Heart right ventricle (tissue), 16 donors: ENCODE measurements around the gene EVI2A. TPM values are rescaled to one million over a fixed set of nuclear protein-coding genes. Genes with fewer than 3 reads are reported as not detected.

Experiments
- ATAC-seq, 8 donors: fragments of 200-7000 bp; cut with Tn5 transposase; one replicate each; pipeline ENCODE4 v1.9.1; 2020; ENCODE audit warnings: mild to moderate bottlenecking in 8 of 8, moderate library complexity in 8 of 8, moderate number of reproducible peaks in 1 of 8
- DNase-seq, 2 donors: peaks; one replicate each; pipeline ENCODE4 v3.0.0-alpha.2; 2020
- H3K27ac ChIP-seq, 10 donors: fragments of 200-600 bp; sonication (generic) in 2 of 10; one replicate each; pipeline versions ENCODE4 v1.5.0 to v1.8.0; 2020 to 2022; ENCODE audit warnings: mild to moderate bottlenecking in 3 of 10
- H3K27me3 ChIP-seq, 7 donors: fragments of 200-600 bp; one replicate each; pipeline ENCODE4 v1.8.0; 2021 to 2022; ENCODE audit warnings: mild to moderate bottlenecking in 2 of 7
- H3K36me3 ChIP-seq, 9 donors: fragments of 200-600 bp; sonication (generic) in 1 of 9; one replicate each; pipeline versions ENCODE4 v1.5.0 to v1.8.0; 2020 to 2022; ENCODE audit warnings: mild to moderate bottlenecking in 2 of 9
- H3K4me1 ChIP-seq, 9 donors: fragments of 200-600 bp; sonication (generic) in 1 of 9; one replicate each; pipeline versions ENCODE4 v1.5.0 to v1.8.0; 2020 to 2022; ENCODE audit warnings: mild to moderate bottlenecking in 4 of 9
- H3K4me3 ChIP-seq, 10 donors: fragments of 200-600 bp; sonication (generic) in 2 of 10; one replicate each; pipeline versions ENCODE4 v1.5.0 to v1.8.0; 2020 to 2022; ENCODE audit warnings: mild to moderate bottlenecking in 7 of 10, moderate library complexity in 2 of 10
- H3K9me3 ChIP-seq, 11 donors: fragments of 200-600 bp in 10 of 11; sonication (generic) in 2 of 11; one replicate each; pipeline versions ENCODE4 v1.5.0 to v1.8.0; 2013 to 2022; ENCODE audit warnings: mild to moderate bottlenecking in 2 of 11, control low read depth in 1 of 11, moderate library complexity in 1 of 11
- CTCF ChIP-seq, 9 donors: fragments of 200-600 bp; sonication (generic) in 2 of 9; IDR thresholded peaks; one replicate each; pipeline versions ENCODE4 v1.5.0 to v1.8.0; 2021 to 2022; ENCODE audit warnings: antibody characterized with exemption in 9 of 9, mild to moderate bottlenecking in 5 of 9, moderate library complexity in 1 of 9
- WGBS, 2 donors: extraction: QIAGEN DNeasy Blood & Tissue Kit; methylation state at CpG; one replicate each; pipeline ENCODE4 v1.1.7; 2013; ENCODE audit warnings: inconsistent platforms in 1 of 2; 5-methylcytosine and 5-hydroxymethylcytosine counted together
- intact Hi-C, 10 donors: fragments of 100-400 bp; cut with DNase I; formaldehyde crosslinking; loops; one replicate each; pipeline versions ENCODE4 v1.11.1 to v1.14.2; 2022
- polyA plus RNA-seq, 2 donors: library from polyadenylated mRNA; stranded (reverse); fragments of 200-250 nt; gene quantifications; one replicate each; pipeline ENCODE4 v1.2.3, GENCODE V29; 2013
- total RNA-seq, 10 donors: library from RNA; stranded (reverse); fragmentation: NEBNext Ultra II Directional in 3 of 10; extraction: Animal tissue kit (Norgen Biotek cat#: 25700) in 3 of 10; gene quantifications; one replicate each; pipeline versions ENCODE4 v1.2.1 to v1.2.4, GENCODE V29; 2021 to 2023
- donor health status: Arrhythmogenic right ventricular cardiomyopathy.
- donor health status: ischemic (EF 13 %, LVEDD 7.1; RV severe dilation, severe dysfunction).
- donor health status: healthy with polysubstance abuse.
- donor health status: DM: no; HTN: yes; CAD: no.
- donor health status: DM: no; HTN: no; CAD: no.
- donor health status: ischemic (EF 25% LVEDD 6.9; RV normal size, moderate dysfunction).
- donor health status: ischemic (EF 25% LVEDD 5.7; RV mildly dilated, moderate dysfunction).
- donor health status: healthy.
- donor health status: DM: yes; HTN: yes; CAD: no.
- donor health status: Ischemic cardiomyopathy.
- donor health status: ischemic (EF 35%, LVEDD 5.7; RV mildly dilated, moderate dysfunction).
- donor health status: nonischemic (EF 11% LVEDD 7.7; RV severe dilation, severe dysfunction).
- donor health status: DM: yes; HTN: yes; CAD: no.
- donor health status: PGD.
- donor health status: ischemic (EF 29% LVEDD 5.4; RV normal size, mild dysfunction).
- donor health status: nonischemic (EF 23%, LVEDD 6.1; RV moderate dilation, normal function).

Gene EVI2A
- total and polyA plus RNA-seq, 12 donors, result 0.50 to 9.0 (median 1.6) TPM

GRCh38 chr17:31274252-31274651 lies 47.2 kb downstream of the EVI2A start:
- ATAC-seq (peak in 6 of 8 donors; percentile 55 to 85 (median 74)), DNase-seq (no peak)
- Histone ChIP-seq H3K27me3 (no peaks in the 10 kb centered on the region), H3K36me3 (peaks cover 0 to 73% (median 9%) of the 10 kb centered on the region in 9 donors), H3K9me3 (no peaks in the 10 kb centered on the region), H3K4me1 (peaks cover 10 to 49% (median 32%) of the 10 kb centered on the region in 9 donors), H3K4me3 (no peak overlapping the region), H3K27ac (peak overlapping the region in 3 of 10 donors; percentile 11 to 69 (median 15))
- 72 to 76% methylated on average over 2 of the region's 2 CpGs for WGBS, 2 donors
- intact Hi-C loops, result no loop called here
- no peak for TF ChIP-seq CTCF (IDR thresholded peaks at IDR 0.05)

- no peak for ATAC-seq
- 55 to 66% methylated on average over 1 of the region's 1 CpG for WGBS, 2 donors
- Histone ChIP-seq H3K36me3 (peaks cover 0 to 73% (median 9%) of the 10 kb centered on the region in 9 donors), H3K27ac (peak overlapping the region in 2 of 10 donors; percentile 15 to 69), H3K9me3 (no peaks in the 10 kb centered on the region), H3K4me1 (peaks cover 13 to 57% (median 40%) of the 10 kb centered on the region in 9 donors), H3K27me3 (no peaks in the 10 kb centered on the region), H3K4me3 (no peak overlapping the region)
- intact Hi-C loops, result no loop called here
- DNase-seq, result no peak
- TF ChIP-seq CTCF (IDR thresholded peaks at IDR 0.05), result no peak
These were observed 47.9 kb downstream of the EVI2A start for GRCh38 chr17:31273516-31273915.

- H3K9me3 ChIP-seq, result no peaks in the 10 kb centered on the region
- no peak overlapping the region for H3K4me3 ChIP-seq
- intact Hi-C loops, result no loop called here
- H3K27me3 ChIP-seq, result no peaks in the 10 kb centered on the region
- peak overlapping the region in 1 of 10 donors; percentile 69 for H3K27ac ChIP-seq
- DNase-seq (no peak), ATAC-seq (no peak)
- TF ChIP-seq CTCF (IDR thresholded peaks at IDR 0.05), result no peak
- peaks cover 13 to 59% (median 45%) of the 10 kb centered on the region in 9 donors for H3K4me1 ChIP-seq
- H3K36me3 ChIP-seq, result peaks cover 0 to 73% (median 7%) of the 10 kb centered on the region in 9 donors
These were observed 48.6 kb downstream of the EVI2A start for GRCh38 chr17:31272803-31273202.

GRCh38 chr17:31272236-31272635 lies 49.2 kb downstream of the EVI2A start:
- intact Hi-C loops, result no loop called here

More at GRCh38 chr17:31272236-31272635, 49.2 kb downstream of the EVI2A start:
- H3K9me3 ChIP-seq, result no peaks in the 10 kb centered on the region
- WGBS, 2 donors, result 98 to 100% methylated on average over 1 of the region's 1 CpG
- peaks cover 13 to 59% (median 45%) of the 10 kb centered on the region in 9 donors for H3K4me1 ChIP-seq
- H3K27ac ChIP-seq, result peak overlapping the region in 1 of 10 donors; percentile 69
- H3K27me3 ChIP-seq, result no peaks in the 10 kb centered on the region
- H3K4me3 ChIP-seq, result no peak overlapping the region
- TF ChIP-seq CTCF (IDR thresholded peaks at IDR 0.05), result no peak
- DNase-seq (no peak), ATAC-seq (no peak)
- H3K36me3 ChIP-seq, result peaks cover 0 to 73% (median 2%) of the 10 kb centered on the region in 9 donors
